Fibroblast of lung (primary cell): ENCODE data around the gene CCL17. TPM values are rescaled to one million over a fixed set of nuclear protein-coding genes. Genes with fewer than 3 reads are reported as not detected.

Source experiments
- DNase-seq, 2 donors: peaks; one replicate each; pipeline versions ENCODE4 v3.0.0 to v3.0.0-alpha.2; 2010; ENCODE audit warnings: low read depth in 2 of 2
- H2AFZ ChIP-seq: 2 replicates; pipeline ENCODE4 v1.5.1; 2012; ENCODE audit warnings: low read length, control low read depth, inconsistent platforms
- H3K27ac ChIP-seq: 2 replicates; pipeline ENCODE4 v1.5.1; 2011; ENCODE audit warnings: low read length, control low read depth; ENCODE audit not compliant: insufficient read depth
- H3K27me3 ChIP-seq: 2 replicates; pipeline ENCODE4 v1.5.1; 2011; ENCODE audit warnings: mild to moderate bottlenecking, low read length; ENCODE audit not compliant: control insufficient read depth, insufficient read depth
- H3K36me3 ChIP-seq: 2 replicates; pipeline ENCODE4 v1.5.1; 2011; ENCODE audit warnings: low read length; ENCODE audit not compliant: control insufficient read depth, insufficient read depth
- H3K4me1 ChIP-seq: 2 replicates; pipeline ENCODE4 v1.5.1; 2011; ENCODE audit warnings: low read length; ENCODE audit not compliant: control insufficient read depth, insufficient read depth; ENCODE audit errors: extremely low read depth
- H3K4me2 ChIP-seq: 2 replicates; pipeline ENCODE4 v1.5.1; 2011; ENCODE audit warnings: low read length, control low read depth; ENCODE audit not compliant: insufficient read depth; ENCODE audit errors: extremely low read depth
- H3K4me3 ChIP-seq, 4 experiments: fragments of 200-600 bp in 1 of 4; sonication (generic) in 1 of 4; replicated peaks in 1 of 4; 2 replicates each; pipeline ENCODE4 v1.5.1; 2011 to 2016; ENCODE audit warnings: low read length in 4 of 4, low read depth in 3 of 4, mild to moderate bottlenecking in 3 of 4, control low read depth in 2 of 4, inconsistent platforms in 1 of 4, mixed read lengths in 1 of 4; ENCODE audit not compliant: insufficient read depth in 1 of 4; ENCODE audit errors: control extremely low read depth in 1 of 4
- H3K79me2 ChIP-seq: 2 replicates; pipeline ENCODE4 v1.5.1; 2012; ENCODE audit warnings: mild to moderate bottlenecking, low read length, inconsistent platforms; ENCODE audit not compliant: control insufficient read depth, insufficient read depth
- H3K9ac ChIP-seq: 2 replicates; pipeline ENCODE4 v1.5.1; 2011; ENCODE audit warnings: mild to moderate bottlenecking, low read length, control low read depth; ENCODE audit not compliant: insufficient read depth
- H3K9me3 ChIP-seq: 2 replicates; pipeline ENCODE4 v1.5.1; 2012; ENCODE audit warnings: low read depth, low read length; ENCODE audit not compliant: control insufficient read depth, insufficient read depth
- H4K20me1 ChIP-seq: 2 replicates; pipeline ENCODE4 v1.5.1; 2011; ENCODE audit warnings: low read length; ENCODE audit not compliant: control insufficient read depth, insufficient read depth; ENCODE audit errors: extremely low read depth
- CTCF ChIP-seq, 2 donors: IDR thresholded peaks in 1 of 2; conservative IDR thresholded peaks in 1 of 2; 1 replicate in 1 of 2; 2 replicates in 1 of 2; pipeline ENCODE4 v1.5.1; 2011 to 2012; ENCODE audit warnings: low read length in 2 of 2, control low read depth in 1 of 2, inconsistent platforms in 1 of 2, low read depth in 1 of 2, mild to moderate bottlenecking in 1 of 2
- EZH2 ChIP-seq: IDR thresholded peaks from 2 replicates; pipeline ENCODE4 v1.5.1; 2012; ENCODE audit warnings: low read length, control low read depth, mild to moderate bottlenecking; ENCODE audit errors: missing control alignments
- polyA plus RNA-seq, 2 donors: library from polyadenylated mRNA; depleted of rRNA in 1 of 2; stranded (reverse) in 1 of 2; unstranded in 1 of 2; fragments of >200 nt; gene quantifications; 2 replicates each; pipeline ENCODE4 v1.2.1, GENCODE V29; 2011 to 2012; ENCODE audit warnings: missing spikeins in 1 of 2
- total RNA-seq: library from RNA; depleted of rRNA; stranded (reverse); fragments of >200 nt; gene quantifications from 2 replicates; pipeline ENCODE4 v1.2.1, GENCODE V29; 2014

CCL17 gene
- total and polyA plus RNA-seq, 2 donors (not counting 1 experiment from before 2014, with no cell fraction given): not detected

- TF ChIP-seq EZH2 (no peak), CTCF (conservative IDR thresholded peaks at IDR 0.05 in 1 of 2, IDR thresholded peaks at IDR 0.05 in 1 of 2; ENCODE audit: low read depth in 1 of 2, low read length in 2 of 2) (no peak)
- peak; percentile 5 to 23 for DNase-seq
Measured at GRCh38 chr16:57444711-57445110, 40.1 kb downstream of the CCL17 start.

DNA sequence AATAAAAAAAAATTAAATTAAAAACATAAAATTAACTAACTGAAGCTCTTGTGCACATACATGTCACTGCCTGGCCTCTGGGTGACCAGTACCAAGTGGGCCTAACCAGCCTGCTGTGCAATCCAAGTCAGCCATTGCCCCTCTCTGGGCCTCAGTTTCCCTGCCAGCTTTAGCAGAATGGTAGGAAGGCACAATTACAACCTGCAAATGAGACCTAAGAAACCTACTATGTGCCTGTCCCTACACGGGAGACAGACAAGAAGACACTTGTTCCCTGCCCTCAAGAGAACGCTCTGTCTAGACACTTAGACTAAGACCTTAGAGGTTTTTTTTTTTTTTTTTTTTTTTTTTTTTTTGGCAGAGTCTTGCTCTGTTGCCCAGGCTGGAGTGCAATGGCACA is 40.9 kb downstream of the CCL17 start:
- H3K4me2 ChIP-seq: no peak overlapping the region
- DNase-seq: no peak
- H3K27me3 ChIP-seq: no peaks in the 10 kb centered on the region
- H3K9ac ChIP-seq: no peak overlapping the region
- H3K4me3 ChIP-seq: no peak overlapping the region
- TF ChIP-seq CTCF (conservative IDR thresholded peaks at IDR 0.05 in 1 of 2, IDR thresholded peaks at IDR 0.05 in 1 of 2; ENCODE audit: low read depth in 1 of 2, low read length in 2 of 2) (no peak), EZH2 (no peak)
- no peaks in the 10 kb centered on the region for H3K9me3 ChIP-seq
- H3K4me1 ChIP-seq: no peaks in the 10 kb centered on the region
- no peak overlapping the region for H3K27ac ChIP-seq
- no peaks in the 10 kb centered on the region for H4K20me1 ChIP-seq
- H3K79me2 ChIP-seq: peaks cover 49% of the 10 kb centered on the region
- no peak overlapping the region for H2AFZ ChIP-seq
- H3K36me3 ChIP-seq: no peaks in the 10 kb centered on the region

More at GRCh38 chr16:57444711-57445110, 40.1 kb downstream of the CCL17 start:
- no peaks in the 10 kb centered on the region for H4K20me1 ChIP-seq
- no peak overlapping the region for H2AFZ ChIP-seq
- no peak overlapping the region for H3K9ac ChIP-seq
- H3K79me2 ChIP-seq: peaks cover 49% of the 10 kb centered on the region
- no peaks in the 10 kb centered on the region for H3K27me3 ChIP-seq
- no peaks in the 10 kb centered on the region for H3K36me3 ChIP-seq
- H3K27ac ChIP-seq: no peak overlapping the region
- H3K9me3 ChIP-seq: no peaks in the 10 kb centered on the region
- H3K4me3 ChIP-seq: no peak overlapping the region
- H3K4me2 ChIP-seq: no peak overlapping the region
- H3K4me1 ChIP-seq: no peaks in the 10 kb centered on the region

DNA sequence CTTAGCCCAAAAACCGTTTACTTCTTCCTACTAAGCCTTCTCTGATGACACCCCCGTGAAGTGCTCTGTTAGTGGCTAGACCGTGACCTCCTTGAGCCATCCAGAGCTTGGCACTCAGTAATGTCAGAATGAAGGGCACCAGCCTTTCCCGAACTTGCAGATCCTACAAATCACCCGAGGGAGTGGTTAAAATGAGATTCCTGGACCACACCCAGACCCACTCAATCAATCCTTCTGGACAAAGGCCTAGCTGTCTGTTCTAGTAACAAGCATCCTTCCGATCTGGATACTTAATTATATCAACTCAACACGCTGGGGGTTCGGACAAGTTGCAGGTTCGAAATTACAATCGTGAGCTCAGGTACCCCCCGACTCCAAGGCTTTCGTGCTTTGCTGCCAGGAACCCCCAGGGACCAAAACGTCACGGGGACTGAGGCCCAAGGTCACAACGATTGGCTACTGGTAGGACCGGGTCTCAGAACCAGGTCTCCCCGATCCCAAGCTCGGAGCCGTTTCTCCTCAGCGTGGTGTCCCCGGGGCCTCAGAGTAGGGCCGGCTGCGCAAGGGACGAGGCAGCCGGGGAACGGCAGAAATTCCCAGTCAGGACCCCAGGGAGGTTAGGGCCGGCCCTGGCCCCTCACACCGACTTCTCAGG is 42.1 kb downstream of the CCL17 start:
- Histone ChIP-seq H3K36me3 (no peaks in the 10 kb centered on the region), H3K4me1 (no peaks in the 10 kb centered on the region), H3K27ac (peak overlapping the region; percentile 77), H3K27me3 (no peaks in the 10 kb centered on the region), H3K9ac (peak overlapping the region; percentile 91), H3K79me2 (peaks cover 46% of the 10 kb centered on the region), H4K20me1 (no peaks in the 10 kb centered on the region), H2AFZ (peak overlapping the region; percentile 49), H3K4me3 (peak overlapping the region; percentile 69 to 95 (median 92)), H3K4me2 (peak overlapping the region; percentile 89), H3K9me3 (no peaks in the 10 kb centered on the region)
- DNase-seq: peak; percentile 20 to 23
- TF ChIP-seq EZH2 (no peak), CTCF (conservative IDR thresholded peaks at IDR 0.05 in 1 of 2, IDR thresholded peaks at IDR 0.05 in 1 of 2; ENCODE audit: low read depth in 1 of 2, low read length in 2 of 2) (no peak)
